Karpas-422 (cell line): ENCODE data around the gene UMAD1. TPM values are rescaled to one million over a fixed set of nuclear protein-coding genes. Genes with fewer than 3 reads are reported as not detected.

Experiments
- DNase-seq: peaks from one replicate; pipeline ENCODE4 v3.0.0-alpha.2; 2015
- H2AFZ ChIP-seq: fragments of 200-600 bp; sonication (generic); 2 replicates; pipeline ENCODE4 v1.6.1; 2014; ENCODE audit warnings: antibody characterized with exemption, low read length, mixed read lengths
- H3K27ac ChIP-seq: fragments of 200-600 bp; sonication (generic); 2 replicates; pipeline ENCODE4 v1.5.1; 2014; ENCODE audit warnings: mild to moderate bottlenecking, low read length, moderate library complexity
- H3K27me3 ChIP-seq: fragments of 200-600 bp; sonication (generic); 2 replicates; pipeline ENCODE4 v1.6.1; 2014; ENCODE audit warnings: low read length, mixed read lengths
- H3K36me3 ChIP-seq: fragments of 200-600 bp; sonication (generic); 2 replicates; pipeline ENCODE4 v1.6.1; 2014; ENCODE audit warnings: low read length, mixed read lengths; ENCODE audit not compliant: insufficient read depth
- H3K4me1 ChIP-seq: fragments of 200-600 bp; sonication (generic); 2 replicates; pipeline ENCODE4 v1.6.1; 2014; ENCODE audit warnings: mild to moderate bottlenecking, low read length, mixed read lengths
- H3K4me2 ChIP-seq: fragments of 200-600 bp; sonication (generic); 2 replicates; pipeline ENCODE4 v1.6.1; 2014; ENCODE audit warnings: low read length, low read depth, mild to moderate bottlenecking; ENCODE audit not compliant: poor library complexity, severe bottlenecking
- H3K4me3 ChIP-seq: fragments of 200-600 bp; sonication (generic); 2 replicates; pipeline ENCODE4 v1.5.1; 2014; ENCODE audit warnings: mild to moderate bottlenecking, antibody characterized with exemption, low read length, mixed read lengths
- H3K79me2 ChIP-seq: fragments of 200-600 bp; sonication (generic); 2 replicates; pipeline ENCODE4 v1.6.1; 2014; ENCODE audit warnings: mild to moderate bottlenecking, low read length, mixed read lengths
- H3K9ac ChIP-seq: fragments of 200-600 bp; sonication (generic); 2 replicates; pipeline ENCODE4 v1.6.0; 2014; ENCODE audit warnings: low read length
- H3K9me2 ChIP-seq: fragments of 200-600 bp; sonication (generic), shearing (Covaris generic); replicated peaks from 2 replicates; pipeline ENCODE4 v1.6.0; 2014; ENCODE audit warnings: mild to moderate bottlenecking, low read length, moderate library complexity; ENCODE audit not compliant: insufficient read depth
- H3K9me3 ChIP-seq: fragments of 300-700, 200-600 bp; sonication (generic); 2 replicates; pipeline ENCODE4 v1.6.1; 2014; ENCODE audit warnings: low read length, mixed read lengths
- H4K20me1 ChIP-seq: fragments of 200-600 bp; sonication (generic); 2 replicates; pipeline ENCODE4 v1.6.1; 2014; ENCODE audit warnings: mild to moderate bottlenecking, antibody characterized with exemption, low read length, low read depth; ENCODE audit not compliant: insufficient read depth
- total RNA-seq: library from RNA; depleted of rRNA; stranded (reverse); fragments of >200 nt; shearing (Covaris generic); gene quantifications from 2 replicates; pipeline ENCODE4 v1.2.3, GENCODE V29; 2014; ENCODE audit warnings: low replicate concordance

UMAD1 gene
- total RNA-seq, 1 experiment from 2014 or later, result 15.2 TPM

DNA sequence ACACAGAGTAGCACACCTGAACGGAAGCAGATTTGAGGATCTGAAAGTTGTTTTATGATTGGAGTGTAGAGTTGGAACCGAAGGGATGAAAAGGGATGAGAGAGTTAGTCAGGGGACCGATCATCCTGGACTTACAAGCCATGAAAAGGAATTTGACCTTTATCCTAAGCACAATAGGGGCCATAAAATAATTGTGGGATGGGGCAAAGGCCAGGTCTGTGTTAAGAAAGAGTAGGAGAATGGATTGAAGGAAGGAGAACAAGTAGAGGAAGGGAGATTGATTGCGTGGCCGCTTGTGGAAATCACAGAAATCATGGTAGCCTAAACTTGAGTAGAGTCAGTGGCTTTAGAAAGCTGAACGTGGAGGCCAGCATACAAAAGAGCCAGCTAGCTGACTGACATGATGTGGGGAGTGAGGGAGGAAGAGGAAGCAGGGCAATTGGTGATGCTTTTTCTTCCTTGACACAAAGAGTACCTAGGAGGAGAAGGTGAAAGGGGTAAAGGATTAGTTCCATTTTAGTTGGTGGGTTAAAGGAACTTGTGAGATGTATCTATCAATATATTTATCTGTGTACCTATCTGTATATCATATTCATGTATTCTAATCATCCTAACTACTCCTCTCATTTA is 144.9 kb downstream of the UMAD1 start:
- Histone ChIP-seq H3K27me3 (no peaks in the 10 kb centered on the region), H3K79me2 (no peaks in the 10 kb centered on the region), H2AFZ (no peak overlapping the region), H3K9me3 (no peaks in the 10 kb centered on the region), H3K27ac (no peak overlapping the region), H3K4me1 (no peaks in the 10 kb centered on the region), H3K36me3 (no peaks in the 10 kb centered on the region), H3K9me2 (no peaks in the 10 kb centered on the region), H3K4me2 (no peak overlapping the region), H4K20me1 (0 out of 2 replicates have a peak, but pooled peaks cover 9% of the 10 kb centered on the region), H3K9ac (no peak overlapping the region), H3K4me3 (no peak overlapping the region)
- no peak for DNase-seq

DNA sequence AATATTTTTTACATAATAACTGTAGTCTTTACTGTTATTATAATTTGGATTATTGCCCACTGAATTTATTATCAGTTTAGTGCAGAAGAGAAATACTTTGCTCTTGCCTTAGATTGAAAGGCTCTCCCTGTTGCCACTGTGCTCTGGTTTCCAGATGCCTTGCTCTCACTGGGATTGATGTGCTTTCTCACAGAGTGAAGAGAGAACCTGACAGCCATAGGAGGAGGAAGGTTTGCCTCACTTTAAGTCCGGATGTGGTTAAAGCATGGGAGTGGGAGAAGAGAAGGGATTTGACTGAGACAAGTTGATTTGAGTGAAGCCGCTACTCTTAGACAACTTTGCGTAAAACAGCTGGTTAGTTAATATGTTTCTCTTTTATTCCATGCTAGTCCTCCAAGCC is 146.0 kb downstream of the UMAD1 start:
- H3K9me2 ChIP-seq, result no peaks in the 10 kb centered on the region
- H3K4me3 ChIP-seq, result no peak overlapping the region
- no peak for DNase-seq
- H4K20me1 ChIP-seq, result 0 out of 2 replicates have a peak, but pooled peaks cover 9% of the 10 kb centered on the region
- no peaks in the 10 kb centered on the region for H3K4me1 ChIP-seq
- no peaks in the 10 kb centered on the region for H3K36me3 ChIP-seq
- no peak overlapping the region for H3K27ac ChIP-seq
- H3K4me2 ChIP-seq, result no peak overlapping the region
- H3K79me2 ChIP-seq, result no peaks in the 10 kb centered on the region
- H3K27me3 ChIP-seq, result no peaks in the 10 kb centered on the region
- H3K9me3 ChIP-seq, result no peaks in the 10 kb centered on the region
- no peak overlapping the region for H2AFZ ChIP-seq
- H3K9ac ChIP-seq, result no peak overlapping the region

GRCh38 chr7:7789551-7789988 is 149.0 kb downstream of the UMAD1 start:
- Histone ChIP-seq H3K4me2 (no peak overlapping the region), H3K79me2 (no peaks in the 10 kb centered on the region)
- no peak for DNase-seq

DNA sequence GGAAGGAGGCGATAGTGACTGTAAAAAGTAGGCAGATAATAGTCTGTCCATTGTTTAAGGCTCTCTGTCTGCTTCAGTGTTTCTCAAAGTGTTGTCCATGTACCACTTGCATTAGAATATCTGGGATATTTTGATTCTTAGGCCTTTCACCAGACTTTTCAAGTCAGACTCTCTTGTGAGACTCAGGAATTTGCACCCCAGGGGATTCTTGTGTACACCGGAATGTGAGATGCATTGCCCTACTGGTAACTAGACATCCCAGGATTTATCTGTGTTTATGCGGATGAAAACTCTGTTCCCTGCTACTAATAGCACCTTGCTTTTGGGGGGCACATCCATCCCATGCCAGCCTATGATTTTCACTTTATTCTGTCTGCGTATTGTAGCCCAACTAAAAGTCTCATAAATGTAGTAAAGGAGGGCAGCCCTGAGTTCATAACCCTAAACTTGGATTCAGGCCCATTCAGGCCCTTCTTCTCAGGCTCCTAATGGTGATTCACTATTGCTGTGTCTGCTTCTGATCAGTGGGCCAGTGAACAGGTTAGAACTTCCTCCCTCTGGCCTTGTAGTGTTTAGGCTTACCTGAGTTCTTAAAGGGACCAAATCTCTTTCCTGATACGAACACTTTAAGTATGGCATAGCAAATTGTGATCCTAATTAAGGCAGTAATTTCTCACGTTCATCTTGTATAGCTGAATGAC is 149.6 kb downstream of the UMAD1 start:
- no peak for DNase-seq

More at GRCh38 chr7:7789551-7789988, 149.0 kb downstream of the UMAD1 start:
- H3K27me3 ChIP-seq, result no peaks in the 10 kb centered on the region
- 0 out of 2 replicates have a peak, but pooled peaks cover 2% of the 10 kb centered on the region for H3K4me1 ChIP-seq
- H3K9me2 ChIP-seq, result no peaks in the 10 kb centered on the region
- 0 out of 2 replicates have a peak, but pooled peaks cover 6% of the 10 kb centered on the region for H4K20me1 ChIP-seq
- no peak overlapping the region for H3K9ac ChIP-seq
- H3K4me3 ChIP-seq, result no peak overlapping the region
- H2AFZ ChIP-seq, result no peak overlapping the region
- H3K9me3 ChIP-seq, result no peaks in the 10 kb centered on the region
- H3K36me3 ChIP-seq, result no peaks in the 10 kb centered on the region
- H3K27ac ChIP-seq, result no peak overlapping the region

GRCh38 chr7:7791523-7791922 is 151.0 kb downstream of the UMAD1 start:
- H3K79me2 ChIP-seq, result no peaks in the 10 kb centered on the region
- 0 out of 2 replicates have a peak, but pooled peaks cover 2% of the 10 kb centered on the region for H3K4me1 ChIP-seq
- no peak overlapping the region for H3K4me2 ChIP-seq
- H3K4me3 ChIP-seq, result no peak overlapping the region
- H4K20me1 ChIP-seq, result 0 out of 2 replicates have a peak, but pooled peaks cover 3% of the 10 kb centered on the region
- no peak for DNase-seq
- no peak overlapping the region for H2AFZ ChIP-seq
- no peak overlapping the region for H3K27ac ChIP-seq
- H3K27me3 ChIP-seq, result no peaks in the 10 kb centered on the region
- no peaks in the 10 kb centered on the region for H3K36me3 ChIP-seq
- no peak overlapping the region for H3K9ac ChIP-seq
- no peaks in the 10 kb centered on the region for H3K9me3 ChIP-seq
- H3K9me2 ChIP-seq, result no peaks in the 10 kb centered on the region

More for the DNA sequence above, 149.6 kb downstream of the UMAD1 start:
- Histone ChIP-seq H4K20me1 (0 out of 2 replicates have a peak, but pooled peaks cover 6% of the 10 kb centered on the region), H3K4me1 (0 out of 2 replicates have a peak, but pooled peaks cover 2% of the 10 kb centered on the region), H3K9me2 (no peaks in the 10 kb centered on the region), H3K9me3 (no peaks in the 10 kb centered on the region), H3K4me2 (no peak overlapping the region), H3K9ac (no peak overlapping the region), H2AFZ (no peak overlapping the region), H3K36me3 (no peaks in the 10 kb centered on the region), H3K4me3 (no peak overlapping the region), H3K27ac (no peak overlapping the region), H3K79me2 (no peaks in the 10 kb centered on the region), H3K27me3 (no peaks in the 10 kb centered on the region)

DNA sequence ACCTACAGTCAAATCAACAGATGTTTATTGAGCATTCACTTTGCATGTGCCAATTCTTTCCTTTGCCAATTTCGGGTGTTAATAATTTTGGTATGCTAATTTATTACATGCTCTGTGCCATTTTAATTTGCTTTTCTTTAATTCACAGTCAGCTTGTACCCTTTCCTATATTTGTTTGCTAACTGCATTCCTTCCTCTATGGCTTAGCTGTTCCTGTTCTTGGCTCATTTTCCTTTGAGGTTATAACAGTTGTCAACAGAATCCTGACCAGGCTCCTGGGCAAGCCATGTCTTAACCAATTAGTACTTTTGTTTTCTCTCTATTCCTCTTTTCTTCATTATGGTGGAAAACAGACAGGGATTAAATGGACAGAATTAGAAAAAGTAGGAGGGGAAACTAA is 151.5 kb downstream of the UMAD1 start:
- H3K27ac ChIP-seq, result no peak overlapping the region
- H3K9me3 ChIP-seq, result no peaks in the 10 kb centered on the region
- 0 out of 2 replicates have a peak, but pooled peaks cover 2% of the 10 kb centered on the region for H3K4me1 ChIP-seq
- H2AFZ ChIP-seq, result no peak overlapping the region
- DNase-seq, result no peak
- H3K9ac ChIP-seq, result no peak overlapping the region
- 0 out of 2 replicates have a peak, but pooled peaks cover 3% of the 10 kb centered on the region for H4K20me1 ChIP-seq
- no peaks in the 10 kb centered on the region for H3K27me3 ChIP-seq
- H3K36me3 ChIP-seq, result no peaks in the 10 kb centered on the region
- H3K79me2 ChIP-seq, result no peaks in the 10 kb centered on the region
- no peaks in the 10 kb centered on the region for H3K9me2 ChIP-seq
- no peak overlapping the region for H3K4me2 ChIP-seq
- H3K4me3 ChIP-seq, result no peak overlapping the region

- H3K9me3 ChIP-seq, result no peaks in the 10 kb centered on the region
- H3K27me3 ChIP-seq, result no peaks in the 10 kb centered on the region
- H4K20me1 ChIP-seq, result no peaks in the 10 kb centered on the region
- no peak for DNase-seq
- H2AFZ ChIP-seq, result no peak overlapping the region
- H3K4me3 ChIP-seq, result no peak overlapping the region
- H3K4me1 ChIP-seq, result 0 out of 2 replicates have a peak, but pooled peaks cover 2% of the 10 kb centered on the region
- H3K27ac ChIP-seq, result no peak overlapping the region
- no peak overlapping the region for H3K9ac ChIP-seq
- no peaks in the 10 kb centered on the region for H3K79me2 ChIP-seq
- H3K9me2 ChIP-seq, result no peaks in the 10 kb centered on the region
- no peak overlapping the region for H3K4me2 ChIP-seq
- no peaks in the 10 kb centered on the region for H3K36me3 ChIP-seq
These were observed 152.7 kb downstream of the UMAD1 start for GRCh38 chr7:7793249-7793648.

DNA sequence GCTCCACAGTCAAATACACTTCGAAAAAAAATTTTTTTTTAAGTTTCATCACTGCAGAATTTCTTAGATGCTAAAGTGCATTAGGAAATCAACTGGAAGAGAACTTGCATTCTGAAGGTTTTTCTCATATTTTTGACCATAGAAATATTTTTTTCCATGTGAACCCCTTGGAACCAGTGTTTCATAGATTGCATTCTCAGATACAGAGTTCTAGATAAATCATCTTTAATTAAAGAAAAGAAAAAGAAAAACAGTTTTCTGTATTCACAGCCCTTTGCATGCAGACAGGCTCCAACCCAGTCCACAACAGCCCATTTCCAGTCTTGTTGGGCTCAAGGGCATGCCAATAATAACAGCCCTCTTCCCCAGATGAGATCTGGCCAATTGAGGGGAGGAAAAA is 153.4 kb downstream of the UMAD1 start:
- no peak overlapping the region for H2AFZ ChIP-seq
- H3K9ac ChIP-seq, result no peak overlapping the region
- no peak overlapping the region for H3K27ac ChIP-seq
- H3K27me3 ChIP-seq, result no peaks in the 10 kb centered on the region
- H3K4me1 ChIP-seq, result 0 out of 2 replicates have a peak, but pooled peaks cover 2% of the 10 kb centered on the region
- no peak overlapping the region for H3K4me3 ChIP-seq
- no peak overlapping the region for H3K4me2 ChIP-seq
- H3K9me3 ChIP-seq, result no peaks in the 10 kb centered on the region
- H3K36me3 ChIP-seq, result no peaks in the 10 kb centered on the region
- no peaks in the 10 kb centered on the region for H4K20me1 ChIP-seq
- no peaks in the 10 kb centered on the region for H3K9me2 ChIP-seq
- no peaks in the 10 kb centered on the region for H3K79me2 ChIP-seq
- DNase-seq, result no peak
